ENCODE data around the gene HRH3. TPM values are rescaled to one million over a fixed set of nuclear protein-coding genes. Genes with fewer than 3 reads are reported as not detected.

The HRH3 gene
- total RNA-seq, 1 donor from 2014 or later: not detected

GRCh38 chr20:62168890-62169435 lies 51.1 kb downstream of the HRH3 start:
- Histone ChIP-seq H3K36me3 (peaks cover 64% of the 10 kb centered on the region), H3K4me3 (no peak overlapping the region), H3K4me1 (no peaks in the 10 kb centered on the region), H3K27ac (replicated peaks) (no peak overlapping the region), H3K9me3 (replicated peaks) (no peaks in the 10 kb centered on the region), H3K27me3 (ENCODE audit: low read depth) (no peaks in the 10 kb centered on the region)
- intact Hi-C loops (cut with micrococcal nuclease): no loop called here
- no peak for DNase-seq
- TF ChIP-seq CTCF (IDR thresholded peaks at IDR 0.05; ENCODE audit: borderline replicate concordance): no peak

- Histone ChIP-seq H3K36me3 (peaks cover 64% of the 10 kb centered on the region), H3K4me3 (no peak overlapping the region), H3K27ac (replicated peaks) (no peak overlapping the region), H3K27me3 (ENCODE audit: low read depth) (no peaks in the 10 kb centered on the region), H3K4me1 (no peaks in the 10 kb centered on the region), H3K9me3 (replicated peaks) (no peaks in the 10 kb centered on the region)
- TF ChIP-seq CTCF (IDR thresholded peaks at IDR 0.05; ENCODE audit: borderline replicate concordance): no peak
- no peak for DNase-seq
- intact Hi-C loops (cut with micrococcal nuclease): no loop called here
These were observed 52.0 kb downstream of the HRH3 start for GRCh38 chr20:62168061-62168460.

GRCh38 chr20:62167474-62167873 lies 52.6 kb downstream of the HRH3 start:
- no peaks in the 10 kb centered on the region for H3K9me3 ChIP-seq (replicated peaks)

GRCh38 chr20:62165762-62166399 lies 54.2 kb downstream of the HRH3 start:
- H3K27me3 ChIP-seq (ENCODE audit: low read depth): no peaks in the 10 kb centered on the region
- H3K4me3 ChIP-seq: no peak overlapping the region
- no peaks in the 10 kb centered on the region for H3K4me1 ChIP-seq
- peak; percentile 52 for DNase-seq
- no peak overlapping the region for H3K27ac ChIP-seq (replicated peaks)
- no peak for TF ChIP-seq CTCF (IDR thresholded peaks at IDR 0.05; ENCODE audit: borderline replicate concordance)
- H3K36me3 ChIP-seq: peaks cover 80% of the 10 kb centered on the region
- H3K9me3 ChIP-seq (replicated peaks): no peaks in the 10 kb centered on the region
- intact Hi-C loops (cut with micrococcal nuclease): no loop called here

More at GRCh38 chr20:62167474-62167873, 52.6 kb downstream of the HRH3 start:
- no peak for DNase-seq
- Histone ChIP-seq H3K27ac (replicated peaks) (no peak overlapping the region), H3K27me3 (ENCODE audit: low read depth) (no peaks in the 10 kb centered on the region), H3K36me3 (peaks cover 64% of the 10 kb centered on the region), H3K4me1 (no peaks in the 10 kb centered on the region), H3K4me3 (no peak overlapping the region)
- no peak for TF ChIP-seq CTCF (IDR thresholded peaks at IDR 0.05; ENCODE audit: borderline replicate concordance)
- intact Hi-C loops (cut with micrococcal nuclease): no loop called here

Other genes starting within 250 kb of the HRH3 start
- gene TAF4, start 154.4 kb downstream of the HRH3 start, total RNA-seq: 11.8 TPM
- 51.6 TPM for gene LSM14B, start 97.8 kb downstream of the HRH3 start, total RNA-seq
- gene PSMA7, start 76.9 kb downstream of the HRH3 start, total RNA-seq: 233 TPM
- gene SS18L1, start 76.5 kb downstream of the HRH3 start, total RNA-seq: 9.0 TPM
- 25.9 TPM for gene MTG2, start 37.2 kb downstream of the HRH3 start, total RNA-seq
- 55.3 TPM for gene OSBPL2, start 18.2 kb upstream of the HRH3 start, total RNA-seq
- 70.5 TPM for gene ADRM1, start 82.7 kb upstream of the HRH3 start, total RNA-seq
- 70.9 TPM for gene LAMA5, start 147.0 kb upstream of the HRH3 start, total RNA-seq
- gene RPS21, start 166.8 kb upstream of the HRH3 start, total RNA-seq: 661 TPM
- 12.0 TPM for gene CABLES2, start 187.0 kb upstream of the HRH3 start, total RNA-seq
- gene RBBP8NL, start 207.3 kb upstream of the HRH3 start, total RNA-seq: not detected

Measured in left ventricle myocardium inferior (tissue), 1 donor.